DND-41 (cell line): Measurements from ENCODE around the gene PCDHGA6.

Experiments used
- EZH2 ChIP-seq: IDR thresholded peaks from 3 replicates; pipeline ENCODE4 v1.6.1; 2012; ENCODE audit warnings: borderline replicate concordance, low read depth, mild to moderate bottlenecking, moderate library complexity, low read length, inconsistent platforms; ENCODE audit not compliant: severe bottlenecking
- TF ChIP-seq, protein P1 (sequence below): IDR thresholded peaks from 2 replicates; pipeline ENCODE4 v1.5.1; 2012; ENCODE audit warnings: borderline replicate concordance, low read length, moderate library complexity, mild to moderate bottlenecking; ENCODE audit not compliant: poor library complexity, severe bottlenecking; ENCODE audit errors: extremely low read depth

DNA sequence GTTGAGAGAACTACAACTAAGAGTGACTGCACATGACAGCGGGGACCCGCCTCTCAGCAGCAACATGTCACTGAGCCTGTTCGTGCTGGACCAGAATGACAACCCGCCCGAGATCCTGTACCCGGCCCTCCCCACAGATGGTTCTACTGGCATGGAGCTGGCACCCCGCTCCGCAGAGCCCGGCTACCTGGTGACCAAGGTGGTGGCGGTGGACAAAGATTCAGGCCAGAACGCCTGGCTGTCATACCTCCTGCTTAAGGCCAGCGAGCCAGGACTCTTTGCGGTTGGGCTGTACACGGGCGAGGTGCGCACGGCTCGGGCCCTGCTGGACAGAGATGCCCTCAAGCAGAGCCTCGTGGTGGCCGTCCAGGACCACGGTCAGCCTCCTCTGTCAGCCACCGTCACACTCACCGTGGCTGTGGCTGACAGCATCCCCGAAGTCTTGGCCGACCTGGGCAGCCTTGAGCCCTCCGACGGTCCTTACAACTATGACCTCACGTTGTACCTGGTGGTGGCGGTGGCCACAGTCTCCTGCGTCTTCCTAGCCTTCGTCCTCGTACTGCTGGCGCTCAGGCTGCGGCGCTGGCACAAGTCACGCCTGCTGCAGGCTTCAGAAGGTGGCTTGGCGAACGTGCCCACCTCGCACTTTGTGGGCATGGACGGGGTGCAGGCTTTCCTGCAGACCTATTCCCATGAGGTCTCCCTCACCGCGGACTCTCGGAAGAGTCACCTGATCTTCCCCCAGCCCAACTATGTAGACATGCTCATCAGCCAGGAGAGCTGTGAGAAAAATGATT lies 11.0 kb downstream of the PCDHGA6 start:
- TF ChIP-seq, protein P1, sequence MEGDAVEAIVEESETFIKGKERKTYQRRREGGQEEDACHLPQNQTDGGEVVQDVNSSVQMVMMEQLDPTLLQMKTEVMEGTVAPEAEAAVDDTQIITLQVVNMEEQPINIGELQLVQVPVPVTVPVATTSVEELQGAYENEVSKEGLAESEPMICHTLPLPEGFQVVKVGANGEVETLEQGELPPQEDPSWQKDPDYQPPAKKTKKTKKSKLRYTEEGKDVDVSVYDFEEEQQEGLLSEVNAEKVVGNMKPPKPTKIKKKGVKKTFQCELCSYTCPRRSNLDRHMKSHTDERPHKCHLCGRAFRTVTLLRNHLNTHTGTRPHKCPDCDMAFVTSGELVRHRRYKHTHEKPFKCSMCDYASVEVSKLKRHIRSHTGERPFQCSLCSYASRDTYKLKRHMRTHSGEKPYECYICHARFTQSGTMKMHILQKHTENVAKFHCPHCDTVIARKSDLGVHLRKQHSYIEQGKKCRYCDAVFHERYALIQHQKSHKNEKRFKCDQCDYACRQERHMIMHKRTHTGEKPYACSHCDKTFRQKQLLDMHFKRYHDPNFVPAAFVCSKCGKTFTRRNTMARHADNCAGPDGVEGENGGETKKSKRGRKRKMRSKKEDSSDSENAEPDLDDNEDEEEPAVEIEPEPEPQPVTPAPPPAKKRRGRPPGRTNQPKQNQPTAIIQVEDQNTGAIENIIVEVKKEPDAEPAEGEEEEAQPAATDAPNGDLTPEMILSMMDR = no peak
- TF ChIP-seq EZH2 = no peak
